ENCODE results near the gene HSPA5. TPM values are rescaled to one million over a fixed set of nuclear protein-coding genes. Genes with fewer than 3 reads are reported as not detected.
"Not testable (repeated sequence)": the region's sequence is repeated elsewhere in the genome, so short reads cannot be mapped to it uniquely, and the experiment has no call there.

HSPA5 gene
- polyA plus RNA-seq, 3 donors: 415 to 429 (median 420) TPM

DNA sequence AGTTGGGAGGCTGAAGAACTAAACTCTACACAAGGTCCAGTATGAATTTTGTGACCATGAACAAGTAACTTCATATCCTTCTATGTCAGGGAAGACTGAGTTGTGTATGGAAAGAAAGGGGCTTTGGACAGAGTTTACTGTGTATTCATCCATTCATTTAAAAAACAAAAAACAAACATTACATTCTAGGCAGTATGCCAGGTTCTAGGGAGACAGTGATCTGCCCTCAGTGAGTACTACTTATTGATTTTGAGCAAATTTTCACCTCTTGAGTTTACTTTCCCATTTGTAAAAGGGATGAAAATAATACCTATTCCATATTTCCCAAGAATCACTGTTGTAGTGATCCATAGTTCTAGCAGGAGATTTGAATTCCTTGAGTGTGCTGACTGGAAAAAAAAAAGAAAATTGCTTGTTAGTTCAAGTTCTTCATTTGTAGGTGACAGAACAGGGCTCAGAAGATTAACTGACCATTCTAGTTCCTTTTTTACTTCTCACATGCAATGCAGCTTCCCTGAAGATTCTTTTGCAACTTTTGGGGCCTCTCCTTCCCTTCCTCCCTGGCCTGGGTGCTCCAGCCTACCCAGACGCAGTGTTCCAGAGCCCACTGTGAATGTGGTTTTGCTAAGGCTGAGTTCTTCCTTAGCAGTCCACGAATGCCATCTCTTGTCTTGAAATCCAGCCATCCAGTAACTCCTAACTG lies 17.8 kb upstream of the HSPA5 start:
- no peak for DNase-seq (ENCODE audit: extremely low read depth in 1 of 11, low read depth in 9 of 11, low spot score in 4 of 11)

DNA sequence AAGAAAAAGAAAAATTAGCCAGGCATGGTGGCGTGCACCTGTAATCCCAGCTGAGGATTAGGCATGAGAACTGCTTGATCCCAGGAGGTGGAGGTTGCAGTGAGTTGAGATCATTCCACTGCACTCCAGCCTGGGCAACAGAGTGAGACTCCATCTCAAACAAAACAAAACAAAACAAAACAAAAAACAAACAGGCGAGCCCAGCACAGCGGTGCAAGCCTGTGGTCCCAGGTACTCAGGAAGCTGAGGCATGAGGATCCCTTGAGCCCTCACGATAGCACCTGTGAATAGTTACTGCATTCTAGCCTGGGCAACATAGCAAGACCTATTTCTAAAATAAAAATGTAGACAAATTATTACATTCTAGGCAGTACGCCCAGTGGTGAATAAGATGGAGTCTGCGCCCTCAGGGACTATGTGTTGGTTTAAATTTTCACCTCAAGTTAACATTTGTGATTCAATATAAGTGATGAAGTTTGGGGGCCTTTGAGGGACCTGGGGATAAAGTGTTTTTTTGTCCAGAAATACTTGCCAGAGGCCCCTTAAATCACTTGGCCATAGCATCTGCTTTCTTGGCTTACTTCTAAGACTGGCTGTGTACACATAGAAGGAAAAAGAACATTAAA lies 17.1 kb upstream of the HSPA5 start:
- DNase-seq (ENCODE audit: extremely low read depth in 1 of 11, low read depth in 9 of 11, low spot score in 4 of 11): no peak

DNA sequence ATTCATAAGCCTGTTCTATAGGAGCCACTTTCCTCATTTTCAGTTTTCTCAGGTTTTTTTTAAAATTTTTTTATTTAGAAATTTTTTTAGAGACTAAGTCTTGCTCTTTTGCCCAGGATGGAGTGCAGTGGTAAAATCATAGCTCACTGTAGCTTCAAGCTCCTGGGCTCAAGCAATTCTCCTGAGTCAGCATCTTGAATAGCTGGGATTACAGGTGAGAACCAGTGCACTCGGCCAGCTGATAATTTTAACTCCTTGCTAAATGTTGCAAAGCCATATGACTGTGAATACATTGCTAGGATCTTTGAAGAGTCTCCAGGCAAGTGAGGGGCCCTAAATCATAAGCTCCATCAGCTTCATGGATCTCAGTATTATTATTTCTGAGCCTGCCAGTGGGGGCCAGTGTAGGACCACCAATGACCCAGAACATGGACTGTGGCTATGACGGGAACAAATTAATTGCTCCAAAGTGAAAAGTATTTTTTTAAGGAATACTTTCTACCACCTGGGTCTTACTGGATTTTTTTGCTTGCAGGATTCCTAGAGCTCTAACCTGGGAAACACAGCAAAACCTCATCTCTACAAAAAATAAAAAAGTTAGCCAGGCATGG lies 14.7 kb upstream of the HSPA5 start:
- DNase-seq (ENCODE audit: extremely low read depth in 1 of 11, low read depth in 9 of 11, low spot score in 4 of 11): peak in 1 of 11 donors; percentile 12

DNA sequence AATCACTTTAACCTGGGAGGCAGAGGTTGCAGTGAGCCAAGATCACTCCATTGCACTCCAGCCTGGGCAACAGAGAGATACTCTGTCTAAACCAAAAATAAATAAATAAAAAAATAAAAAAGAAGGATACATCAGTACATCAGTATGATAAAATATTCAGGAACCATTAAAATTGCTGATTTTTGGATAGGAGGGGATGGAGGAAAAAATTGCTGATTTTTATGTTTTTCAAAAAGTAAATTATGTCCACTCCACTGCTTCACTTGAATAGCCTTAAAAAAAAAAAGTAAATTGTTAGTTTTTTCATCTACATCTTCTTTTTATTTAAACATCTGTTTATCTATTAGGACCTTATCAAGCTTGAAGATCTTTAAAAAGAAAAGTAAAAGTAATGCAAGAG lies 13.1 kb upstream of the HSPA5 start:
- no peak for DNase-seq (ENCODE audit: extremely low read depth in 1 of 11, low read depth in 9 of 11, low spot score in 4 of 11)

GRCh38 chr9:125246261-125246667 lies 5.1 kb upstream of the HSPA5 start:
- DNase-seq (ENCODE audit: extremely low read depth in 1 of 11, low read depth in 9 of 11, low spot score in 4 of 11): no peak

DNA sequence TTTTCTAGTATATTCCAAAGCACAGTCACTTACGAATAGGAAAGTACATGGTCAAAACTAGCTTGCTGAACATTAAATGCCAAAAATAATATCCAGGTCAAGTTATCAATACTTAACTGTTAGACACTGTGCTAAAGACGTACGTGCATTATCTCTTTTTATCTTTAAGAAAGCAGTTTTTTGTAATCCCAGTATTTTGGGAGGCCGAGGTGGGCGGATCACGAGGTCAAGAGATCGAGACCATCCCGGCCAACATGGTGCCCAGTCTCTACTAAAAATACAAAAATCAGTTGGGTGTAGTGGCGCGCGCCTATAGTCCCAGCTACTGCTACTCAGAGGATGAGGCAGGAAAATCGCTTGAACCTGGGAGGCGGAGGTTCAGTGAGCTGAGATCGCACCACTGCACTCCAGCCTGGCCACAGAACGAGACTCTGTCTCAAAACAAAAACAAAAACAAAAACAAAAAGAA lies 2.7 kb upstream of the HSPA5 start:
- DNase-seq (ENCODE audit: extremely low read depth in 1 of 11, low read depth in 9 of 11, low spot score in 4 of 11): no peak

- DNase-seq (ENCODE audit: extremely low read depth in 1 of 11, low read depth in 9 of 11, low spot score in 4 of 11): peak in 1 of 11 donors; percentile 13
Observed at GRCh38 chr9:125241863-125242739, 958 bp upstream of the HSPA5 start.

DNA sequence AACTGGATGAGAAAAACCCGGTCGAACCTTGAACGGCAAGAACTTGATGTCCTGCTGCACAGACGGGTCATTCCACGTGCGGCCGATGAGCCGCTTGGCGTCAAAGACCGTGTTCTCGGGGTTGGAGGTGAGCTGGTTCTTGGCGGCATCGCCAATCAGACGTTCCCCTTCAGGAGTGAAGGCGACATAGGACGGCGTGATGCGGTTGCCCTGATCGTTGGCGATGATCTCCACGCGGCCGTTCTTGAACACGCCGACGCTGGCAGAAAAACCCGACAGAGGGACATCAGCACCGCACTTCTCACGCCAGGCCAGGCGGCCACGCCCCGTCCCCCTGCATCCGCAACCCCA lies 519 bp downstream of the HSPA5 start:
- DNase-seq (ENCODE audit: extremely low read depth in 1 of 11, low read depth in 9 of 11, low spot score in 4 of 11): peak in 6 of 11 donors; percentile 13 to 33 (median 18)

DNA sequence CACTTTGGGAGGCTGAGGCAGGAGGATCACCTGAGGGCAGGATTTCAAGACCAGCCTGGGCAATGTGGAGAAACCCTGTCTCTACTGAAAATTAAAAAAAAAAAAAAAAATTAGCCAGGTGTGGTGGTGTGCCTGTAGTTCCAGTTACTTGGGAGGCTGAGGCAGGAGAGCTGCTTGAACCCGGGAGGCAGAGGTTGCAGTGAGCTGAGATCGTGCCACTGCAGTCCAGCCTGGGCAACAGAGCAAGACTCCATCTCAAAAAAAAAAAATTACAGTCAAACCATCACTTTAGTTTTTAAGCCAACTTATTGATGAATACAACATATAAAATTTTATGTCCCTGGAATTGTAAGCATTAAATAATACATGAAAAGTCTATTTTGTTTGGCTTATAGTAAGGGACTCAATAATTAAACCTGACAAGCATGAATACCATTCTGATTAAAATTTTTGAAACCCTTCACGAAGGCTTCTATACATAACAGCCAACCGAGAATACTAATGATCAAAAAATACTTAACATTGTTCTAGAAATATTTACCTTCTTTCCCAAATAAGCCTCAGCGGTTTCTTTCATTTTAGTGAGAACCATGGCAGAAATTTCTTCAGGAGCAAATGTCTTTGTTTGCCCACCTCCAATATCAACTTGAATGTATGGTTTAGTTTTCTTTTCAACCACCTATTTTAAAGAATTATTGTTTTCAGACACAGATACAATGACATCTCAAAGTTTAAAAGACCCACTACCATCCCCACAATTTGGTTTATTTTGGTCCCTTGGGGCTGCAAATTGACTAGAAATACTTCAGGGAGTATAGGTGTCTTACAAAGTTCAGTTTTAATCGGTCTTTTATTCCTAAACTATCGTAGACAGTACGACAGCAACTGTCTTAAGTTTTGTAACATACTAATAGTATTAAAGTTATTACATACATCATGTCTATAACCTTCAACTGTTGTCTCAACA lies 1.2 kb downstream of the HSPA5 start:
- no peak for DNase-seq (ENCODE audit: extremely low read depth in 1 of 11, low read depth in 9 of 11, low spot score in 4 of 11)

- no peak for DNase-seq (ENCODE audit: extremely low read depth in 1 of 11, low read depth in 9 of 11, low spot score in 4 of 11)
Observed at GRCh38 chr9:125238915-125239446, 2.2 kb downstream of the HSPA5 start.

DNA sequence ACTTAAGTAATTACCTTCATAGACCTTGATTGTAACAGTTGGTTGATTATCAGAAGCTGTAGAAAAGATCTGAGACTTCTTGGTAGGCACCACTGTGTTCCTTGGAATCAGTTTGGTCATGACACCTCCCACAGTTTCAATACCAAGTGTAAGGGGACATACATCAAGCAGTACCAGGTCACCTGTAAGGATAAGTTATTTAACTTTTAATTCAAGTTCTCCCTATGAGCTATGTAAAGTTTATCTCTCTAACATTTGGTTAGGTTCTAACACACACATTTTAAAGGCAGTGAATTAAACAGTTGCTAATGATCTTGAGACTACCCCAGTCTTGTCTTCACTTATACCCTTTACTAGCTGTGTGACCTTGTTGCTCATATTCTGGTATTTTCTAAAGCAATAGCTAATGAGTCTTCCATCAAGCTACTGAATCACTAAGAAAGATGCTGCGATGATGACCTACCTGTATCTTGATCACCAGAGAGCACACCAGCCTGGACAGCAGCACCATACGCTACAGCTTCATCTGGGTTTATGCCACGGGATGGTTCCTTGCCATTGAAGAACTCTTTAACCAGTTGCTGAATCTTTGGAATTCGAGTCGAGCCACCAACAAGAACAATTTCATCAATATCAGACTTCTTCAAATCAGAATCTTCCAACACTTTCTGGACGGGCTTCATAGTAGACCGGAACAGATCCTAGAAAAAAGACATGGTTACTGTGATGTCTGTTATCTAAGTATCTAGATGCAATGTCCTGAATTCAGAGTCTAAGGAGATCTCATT lies 2.8 kb downstream of the HSPA5 start:
- DNase-seq (ENCODE audit: extremely low read depth in 1 of 11, low read depth in 9 of 11, low spot score in 4 of 11): no peak

DNA sequence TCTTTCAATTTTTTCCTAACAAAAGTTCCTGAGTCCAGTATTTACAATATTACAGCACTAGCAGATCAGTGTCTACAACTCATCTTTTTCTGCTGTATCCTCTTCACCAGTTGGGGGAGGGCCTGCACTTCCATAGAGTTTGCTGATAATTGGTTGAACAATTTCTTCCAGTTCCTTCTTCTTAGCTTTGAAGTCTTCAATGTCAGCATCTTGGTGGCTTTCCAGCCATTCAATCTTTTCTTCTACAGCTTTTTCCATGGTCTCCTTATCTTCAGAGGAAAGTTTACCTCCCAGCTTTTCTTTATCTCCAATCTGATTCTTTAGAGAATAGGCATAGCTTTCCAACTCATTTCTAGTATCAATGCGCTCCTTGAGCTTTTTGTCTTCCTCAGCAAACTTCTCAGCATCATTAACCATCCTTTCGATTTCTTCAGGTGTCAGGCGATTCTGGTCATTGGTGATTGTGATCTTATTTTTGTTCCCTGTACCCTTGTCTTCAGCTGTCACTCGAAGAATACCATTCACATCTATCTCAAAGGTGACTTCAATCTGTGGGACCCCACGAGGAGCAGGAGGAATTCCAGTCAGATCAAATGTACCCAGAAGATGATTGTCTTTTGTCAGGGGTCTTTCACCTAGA lies 4.5 kb downstream of the HSPA5 start:
- DNase-seq (ENCODE audit: extremely low read depth in 1 of 11, low read depth in 9 of 11, low spot score in 4 of 11): not testable (repeated sequence)

- no peak for DNase-seq (ENCODE audit: extremely low read depth in 1 of 11, low read depth in 9 of 11, low spot score in 4 of 11)
Observed at GRCh38 chr9:125235804-125236519, 5.2 kb downstream of the HSPA5 start.

- DNase-seq (ENCODE audit: extremely low read depth in 1 of 11, low read depth in 9 of 11, low spot score in 4 of 11): not testable (repeated sequence)
Observed at GRCh38 chr9:125234099-125234498, 7.0 kb downstream of the HSPA5 start.

DNA sequence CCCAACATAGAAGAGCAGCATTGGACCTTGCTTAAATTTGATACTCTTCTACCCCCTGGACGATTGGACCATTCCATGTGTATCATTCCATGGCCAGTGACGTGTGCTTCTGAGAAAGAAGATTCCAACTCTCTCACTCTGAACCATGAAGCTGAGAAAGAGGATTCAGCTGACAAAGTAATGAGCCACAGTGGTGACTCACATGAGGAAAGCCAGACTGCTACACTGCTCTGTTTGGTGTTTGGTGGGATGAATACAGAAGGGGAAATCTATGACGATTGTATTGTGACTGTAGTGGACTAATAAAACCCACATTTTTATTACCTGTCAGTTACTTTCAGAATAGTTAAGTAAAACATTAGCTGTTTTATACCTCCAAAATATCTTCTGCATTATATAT lies 7.5 kb downstream of the HSPA5 start:
- DNase-seq (ENCODE audit: extremely low read depth in 1 of 11, low read depth in 9 of 11, low spot score in 4 of 11): no peak

DNA sequence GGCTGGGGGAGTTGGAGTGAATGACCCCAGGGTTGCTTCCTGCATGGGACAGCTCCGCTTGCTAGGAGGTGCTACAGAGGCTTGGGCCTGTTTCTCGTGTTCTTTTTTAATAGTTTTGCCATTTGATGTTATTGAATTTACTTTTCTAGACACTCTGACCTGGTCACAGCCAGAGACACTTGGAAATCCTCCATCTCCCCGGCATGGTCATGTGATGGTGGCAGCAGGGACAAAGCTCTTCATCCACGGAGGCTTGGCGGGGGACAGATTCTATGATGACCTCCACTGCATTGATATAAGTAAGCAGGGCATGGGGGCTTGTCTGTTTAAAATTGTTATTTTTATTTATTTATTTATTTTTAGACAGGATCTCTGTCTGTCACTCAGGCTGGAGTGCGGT lies 13.4 kb downstream of the HSPA5 start:
- no peak for DNase-seq (ENCODE audit: extremely low read depth in 1 of 11, low read depth in 9 of 11, low spot score in 4 of 11)

Data from renal cortex interstitium (tissue), 11 donors.